Measurements from ENCODE around the gene MON1B. TPM values are rescaled to one million over a fixed set of nuclear protein-coding genes. Genes with fewer than 3 reads are reported as not detected.

The MON1B gene
- total RNA-seq, 2 donors from 2014 or later, result 43.6 to 45.7 TPM

GRCh38 chr16:77219437-77219836, 28.4 kb downstream of the MON1B start:
- Mint-ChIP-seq H3K36me3 (ENCODE audit: low read depth) (no peaks in the 10 kb centered on the region), H3K27me3 (ENCODE audit: insufficient read depth) (peaks cover 10% of the 10 kb centered on the region), H3K4me3 (no peak overlapping the region), H3K9me3 (no peaks in the 10 kb centered on the region), H3K27ac (no peak overlapping the region), H3K4me1 (peaks cover 2% of the 10 kb centered on the region)
- TF ChIP-seq, protein P1, sequence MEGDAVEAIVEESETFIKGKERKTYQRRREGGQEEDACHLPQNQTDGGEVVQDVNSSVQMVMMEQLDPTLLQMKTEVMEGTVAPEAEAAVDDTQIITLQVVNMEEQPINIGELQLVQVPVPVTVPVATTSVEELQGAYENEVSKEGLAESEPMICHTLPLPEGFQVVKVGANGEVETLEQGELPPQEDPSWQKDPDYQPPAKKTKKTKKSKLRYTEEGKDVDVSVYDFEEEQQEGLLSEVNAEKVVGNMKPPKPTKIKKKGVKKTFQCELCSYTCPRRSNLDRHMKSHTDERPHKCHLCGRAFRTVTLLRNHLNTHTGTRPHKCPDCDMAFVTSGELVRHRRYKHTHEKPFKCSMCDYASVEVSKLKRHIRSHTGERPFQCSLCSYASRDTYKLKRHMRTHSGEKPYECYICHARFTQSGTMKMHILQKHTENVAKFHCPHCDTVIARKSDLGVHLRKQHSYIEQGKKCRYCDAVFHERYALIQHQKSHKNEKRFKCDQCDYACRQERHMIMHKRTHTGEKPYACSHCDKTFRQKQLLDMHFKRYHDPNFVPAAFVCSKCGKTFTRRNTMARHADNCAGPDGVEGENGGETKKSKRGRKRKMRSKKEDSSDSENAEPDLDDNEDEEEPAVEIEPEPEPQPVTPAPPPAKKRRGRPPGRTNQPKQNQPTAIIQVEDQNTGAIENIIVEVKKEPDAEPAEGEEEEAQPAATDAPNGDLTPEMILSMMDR (conservative IDR thresholded peaks at IDR 0.05), result no peak
- no peak for DNase-seq
- WGBS, 2 experiments (ENCODE audit: insufficient coverage in 1 of 2, insufficient read length in 1 of 2), result 95 to 100% methylated on average over 2 to 3 of the region's 3 CpGs
- peaks cover 20% of the 10 kb centered on the region for H3K27me3 ChIP-seq (ENCODE audit: control insufficient read depth, insufficient read depth, low read length, poor library complexity, severe bottlenecking)
- no peaks in the 10 kb centered on the region for H3K36me3 ChIP-seq (ENCODE audit: control insufficient read depth, insufficient read depth, low read length)
- no peak overlapping the region for H3K9ac ChIP-seq (ENCODE audit: extremely low read depth, low read length, poor library complexity, severe bottlenecking)
- no peak overlapping the region for H3K4me3 ChIP-seq (ENCODE audit: low read length)
- H3K9me3 ChIP-seq (ENCODE audit: control insufficient read depth, low read length), result no peaks in the 10 kb centered on the region
- H3K27ac ChIP-seq (ENCODE audit: low read depth, low read length), result no peak overlapping the region
- no peaks in the 10 kb centered on the region for H3K4me1 ChIP-seq (ENCODE audit: control insufficient read depth, insufficient read depth, low read length)

- no peaks in the 10 kb centered on the region for H3K4me1 ChIP-seq (ENCODE audit: control insufficient read depth, insufficient read depth, low read length)
- no peaks in the 10 kb centered on the region for H3K36me3 Mint-ChIP-seq (ENCODE audit: low read depth)
- no peaks in the 10 kb centered on the region for H3K36me3 ChIP-seq (ENCODE audit: control insufficient read depth, insufficient read depth, low read length)
- no peak for DNase-seq
- no peak overlapping the region for H3K27ac Mint-ChIP-seq
- H3K27me3 ChIP-seq (ENCODE audit: control insufficient read depth, insufficient read depth, low read length, poor library complexity, severe bottlenecking), result peaks cover 30% of the 10 kb centered on the region
- whole genome bisulfite sequencing, 2 experiments (ENCODE audit: insufficient coverage in 1 of 2, insufficient read length in 1 of 2), result 44 to 49% methylated on average over 3 of the region's 3 CpGs
- H3K27ac ChIP-seq (ENCODE audit: low read depth, low read length), result no peak overlapping the region
- H3K27me3 Mint-ChIP-seq (ENCODE audit: insufficient read depth), result peaks cover 20% of the 10 kb centered on the region
- H3K9ac ChIP-seq (ENCODE audit: extremely low read depth, low read length, poor library complexity, severe bottlenecking), result no peak overlapping the region
- no peaks in the 10 kb centered on the region for H3K9me3 Mint-ChIP-seq
- no peaks in the 10 kb centered on the region for H3K9me3 ChIP-seq (ENCODE audit: control insufficient read depth, low read length)
- peaks cover 2% of the 10 kb centered on the region for H3K4me1 Mint-ChIP-seq
- TF ChIP-seq, protein P1 (conservative IDR thresholded peaks at IDR 0.05), result no peak
- H3K4me3 Mint-ChIP-seq, result no peak overlapping the region
- no peak overlapping the region for H3K4me3 ChIP-seq (ENCODE audit: low read length)
These were observed 29.4 kb downstream of the MON1B start for GRCh38 chr16:77220427-77220826.

DNA sequence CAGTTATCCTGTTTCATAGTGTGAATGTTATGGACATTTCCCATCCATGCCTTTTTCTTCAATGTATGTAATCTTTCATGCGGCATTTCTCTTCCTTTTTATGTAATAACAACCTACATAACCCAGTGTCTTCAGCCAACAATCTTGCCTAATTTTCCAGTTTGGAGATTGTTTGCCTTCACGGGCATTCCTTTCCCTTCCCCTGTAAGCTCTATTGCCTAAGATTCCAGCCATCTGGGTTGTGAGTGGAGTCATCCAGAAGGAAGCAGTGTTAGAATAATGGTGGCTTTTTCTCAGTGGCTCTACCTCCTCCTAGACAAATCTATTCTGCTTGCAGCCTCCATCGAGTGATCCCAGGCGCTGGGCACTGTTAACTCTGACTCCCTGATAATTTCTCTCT, 30.5 kb downstream of the MON1B start:
- peaks cover 40% of the 10 kb centered on the region for H3K27me3 ChIP-seq (ENCODE audit: control insufficient read depth, insufficient read depth, low read length, poor library complexity, severe bottlenecking)
- WGBS, 2 experiments (ENCODE audit: insufficient coverage in 1 of 2, insufficient read length in 1 of 2), result 95 to 100% methylated on average over 1 to 4 of the region's 4 CpGs
- Mint-ChIP-seq H3K9me3 (no peaks in the 10 kb centered on the region), H3K4me1 (peaks cover 2% of the 10 kb centered on the region), H3K4me3 (no peak overlapping the region), H3K27me3 (ENCODE audit: insufficient read depth) (peaks cover 24% of the 10 kb centered on the region), H3K36me3 (ENCODE audit: low read depth) (no peaks in the 10 kb centered on the region), H3K27ac (no peak overlapping the region)
- TF ChIP-seq, protein P1 (conservative IDR thresholded peaks at IDR 0.05), result no peak
- H3K36me3 ChIP-seq (ENCODE audit: control insufficient read depth, insufficient read depth, low read length), result no peaks in the 10 kb centered on the region
- no peak overlapping the region for H3K9ac ChIP-seq (ENCODE audit: extremely low read depth, low read length, poor library complexity, severe bottlenecking)
- no peak for DNase-seq
- H3K9me3 ChIP-seq (ENCODE audit: control insufficient read depth, low read length), result no peaks in the 10 kb centered on the region
- no peaks in the 10 kb centered on the region for H3K4me1 ChIP-seq (ENCODE audit: control insufficient read depth, insufficient read depth, low read length)
- H3K4me3 ChIP-seq (ENCODE audit: low read length), result no peak overlapping the region
- H3K27ac ChIP-seq (ENCODE audit: low read depth, low read length), result no peak overlapping the region
